ENCODE results near the gene S100A14.

DNA sequence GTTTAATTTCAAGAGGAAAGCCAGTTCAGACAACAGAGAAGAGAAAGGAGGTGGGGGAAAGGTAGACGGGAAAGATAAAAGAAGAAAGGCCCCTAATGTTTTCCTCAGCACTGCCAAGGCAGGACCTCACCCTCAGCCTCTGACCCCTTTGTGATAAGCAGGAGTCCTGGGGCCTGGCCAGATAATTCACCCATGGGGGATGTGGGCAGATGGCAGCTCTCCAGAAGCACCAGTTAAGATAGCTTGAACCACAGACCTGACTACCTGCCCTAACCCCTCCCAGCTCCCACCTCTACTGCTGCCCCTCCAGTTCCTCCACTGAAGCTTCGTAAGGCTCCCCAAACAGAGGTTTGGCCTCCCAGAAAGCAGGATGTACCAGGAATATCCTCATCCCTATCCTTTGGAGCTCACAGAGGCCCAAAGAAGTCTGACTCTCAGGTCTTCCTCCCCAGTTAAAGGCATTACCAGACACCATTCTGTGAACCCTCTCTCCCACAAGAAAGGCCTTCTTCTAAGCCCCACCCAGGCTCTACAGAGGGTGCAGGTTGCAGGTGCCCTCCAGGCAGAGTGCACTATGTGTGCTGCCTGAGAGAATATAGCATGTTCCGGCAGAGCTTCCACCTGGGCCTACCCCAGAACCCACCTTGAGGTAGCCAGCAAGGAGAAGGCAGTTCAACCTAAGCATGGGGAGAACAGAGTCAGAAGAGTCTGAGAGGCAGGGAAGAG lies 33.2 kb upstream of the S100A14 start:
- TF ChIP-seq, protein P1, sequence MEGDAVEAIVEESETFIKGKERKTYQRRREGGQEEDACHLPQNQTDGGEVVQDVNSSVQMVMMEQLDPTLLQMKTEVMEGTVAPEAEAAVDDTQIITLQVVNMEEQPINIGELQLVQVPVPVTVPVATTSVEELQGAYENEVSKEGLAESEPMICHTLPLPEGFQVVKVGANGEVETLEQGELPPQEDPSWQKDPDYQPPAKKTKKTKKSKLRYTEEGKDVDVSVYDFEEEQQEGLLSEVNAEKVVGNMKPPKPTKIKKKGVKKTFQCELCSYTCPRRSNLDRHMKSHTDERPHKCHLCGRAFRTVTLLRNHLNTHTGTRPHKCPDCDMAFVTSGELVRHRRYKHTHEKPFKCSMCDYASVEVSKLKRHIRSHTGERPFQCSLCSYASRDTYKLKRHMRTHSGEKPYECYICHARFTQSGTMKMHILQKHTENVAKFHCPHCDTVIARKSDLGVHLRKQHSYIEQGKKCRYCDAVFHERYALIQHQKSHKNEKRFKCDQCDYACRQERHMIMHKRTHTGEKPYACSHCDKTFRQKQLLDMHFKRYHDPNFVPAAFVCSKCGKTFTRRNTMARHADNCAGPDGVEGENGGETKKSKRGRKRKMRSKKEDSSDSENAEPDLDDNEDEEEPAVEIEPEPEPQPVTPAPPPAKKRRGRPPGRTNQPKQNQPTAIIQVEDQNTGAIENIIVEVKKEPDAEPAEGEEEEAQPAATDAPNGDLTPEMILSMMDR (CRISPR knock-in tag; IDR thresholded peaks at IDR 0.05) = no peak
- TF ChIP-seq TOPORS (CRISPR knock-in tag; IDR thresholded peaks at IDR 0.05) = no peak
- TF ChIP-seq SP2 (CRISPR knock-in tag; IDR thresholded peaks at IDR 0.05) = no peak
- TF ChIP-seq, protein P2, sequence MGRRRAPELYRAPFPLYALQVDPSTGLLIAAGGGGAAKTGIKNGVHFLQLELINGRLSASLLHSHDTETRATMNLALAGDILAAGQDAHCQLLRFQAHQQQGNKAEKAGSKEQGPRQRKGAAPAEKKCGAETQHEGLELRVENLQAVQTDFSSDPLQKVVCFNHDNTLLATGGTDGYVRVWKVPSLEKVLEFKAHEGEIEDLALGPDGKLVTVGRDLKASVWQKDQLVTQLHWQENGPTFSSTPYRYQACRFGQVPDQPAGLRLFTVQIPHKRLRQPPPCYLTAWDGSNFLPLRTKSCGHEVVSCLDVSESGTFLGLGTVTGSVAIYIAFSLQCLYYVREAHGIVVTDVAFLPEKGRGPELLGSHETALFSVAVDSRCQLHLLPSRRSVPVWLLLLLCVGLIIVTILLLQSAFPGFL (CRISPR knock-in tag; IDR thresholded peaks at IDR 0.05) = no peak
- 0 out of 4 replicates have a peak, but pooled peaks of 1 of the 2 experiments have one; percentile 20 for TF ChIP-seq POLR2A (IDR thresholded peaks at IDR 0.05; ENCODE audit: insufficient read depth in 1 of 2, low read depth in 2 of 2, low read length in 2 of 2)
- no peak for TF ChIP-seq ZFX (CRISPR knock-in tag; IDR thresholded peaks at IDR 0.05; ENCODE audit: low read depth)
- TF ChIP-seq, protein P3, sequence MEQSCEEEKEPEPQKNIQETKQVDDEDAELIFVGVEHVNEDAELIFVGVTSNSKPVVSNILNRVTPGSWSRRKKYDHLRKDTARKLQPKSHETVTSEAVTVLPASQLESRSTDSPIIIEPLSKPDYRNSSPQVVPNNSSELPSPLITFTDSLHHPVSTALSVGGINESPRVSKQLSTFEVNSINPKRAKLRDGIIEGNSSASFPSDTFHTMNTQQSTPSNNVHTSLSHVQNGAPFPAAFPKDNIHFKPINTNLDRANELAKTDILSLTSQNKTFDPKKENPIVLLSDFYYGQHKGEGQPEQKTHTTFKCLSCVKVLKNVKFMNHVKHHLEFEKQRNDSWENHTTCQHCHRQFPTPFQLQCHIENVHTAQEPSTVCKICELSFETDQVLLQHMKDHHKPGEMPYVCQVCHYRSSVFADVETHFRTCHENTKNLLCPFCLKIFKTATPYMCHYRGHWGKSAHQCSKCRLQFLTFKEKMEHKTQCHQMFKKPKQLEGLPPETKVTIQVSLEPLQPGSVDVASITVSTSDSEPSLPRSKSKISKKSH (CRISPR knock-in tag; IDR thresholded peaks at IDR 0.05; ENCODE audit: borderline replicate concordance) = no peak
- no peak for TF ChIP-seq ZNF724P (CRISPR knock-in tag; IDR thresholded peaks at IDR 0.05; ENCODE audit: borderline replicate concordance)

Measured in HepG2 (cell line).